ENCODE measurements around the gene ZMYND19.
"Not testable (repeated sequence)": the region's sequence is repeated elsewhere in the genome, so short reads cannot be mapped to it uniquely, and the experiment has no call there.

The ZMYND19 gene

DNA sequence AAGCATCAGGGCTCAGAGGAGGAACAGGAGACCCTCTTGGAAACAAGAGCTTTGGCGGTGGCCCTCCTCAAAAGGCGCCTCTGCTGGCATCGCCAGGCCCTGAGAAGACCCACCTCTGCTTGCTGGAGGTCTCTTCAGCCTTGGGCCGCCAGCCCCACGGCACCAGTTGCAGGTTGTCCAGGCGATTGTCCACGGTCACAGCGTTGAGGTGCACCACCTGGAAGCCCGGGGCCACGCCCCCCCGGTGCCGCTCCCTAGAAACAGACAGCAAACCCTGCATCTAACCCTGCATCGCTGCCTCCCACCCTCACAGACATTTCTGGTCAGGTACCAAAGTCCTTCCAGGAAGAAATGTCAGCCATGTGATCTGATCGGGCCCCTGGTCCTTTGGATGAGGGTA lies 3.5 kb downstream of the ZMYND19 start:
- DNase-seq, result no peak

DNA sequence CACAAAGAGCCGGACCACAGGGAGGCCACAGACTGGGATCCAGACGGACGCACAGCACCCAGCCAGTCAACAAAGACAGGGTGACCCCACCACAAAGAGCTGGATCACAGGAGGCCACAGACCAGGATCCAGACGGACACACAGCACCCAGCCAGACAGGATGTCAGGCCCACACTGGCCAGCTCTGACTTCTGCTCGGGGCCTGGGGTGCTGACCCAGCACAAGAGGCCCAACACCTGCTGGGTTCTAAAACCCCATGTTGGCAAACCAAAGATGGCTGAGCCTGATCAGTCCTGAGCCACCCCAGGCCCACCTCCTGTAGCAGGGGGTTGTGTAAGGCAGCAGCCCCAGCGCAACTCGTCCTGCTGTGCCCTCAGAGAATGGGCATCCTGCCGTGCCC lies 6.4 kb downstream of the ZMYND19 start:
- DNase-seq, result no peak

DNA sequence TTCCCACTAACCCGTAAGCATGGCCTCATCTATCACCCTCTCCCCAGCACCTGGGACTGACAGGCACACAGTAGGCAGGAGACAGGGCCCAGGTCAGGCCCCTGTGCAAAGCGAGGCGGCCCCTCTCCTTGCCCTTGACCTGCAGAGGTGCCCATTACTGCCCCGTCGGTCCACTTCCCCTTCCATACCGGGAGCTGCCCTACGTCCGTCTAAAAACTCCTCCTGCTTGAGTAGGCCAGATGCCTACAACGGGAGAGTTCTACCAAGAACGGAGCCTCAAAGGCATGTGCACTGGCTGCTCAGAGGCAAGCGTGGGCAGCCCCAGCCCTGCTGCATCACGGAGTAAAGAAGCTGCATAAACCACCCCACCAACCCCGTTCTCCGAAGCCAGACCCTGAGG lies 7.0 kb downstream of the ZMYND19 start:
- DNase-seq, result no peak

DNA sequence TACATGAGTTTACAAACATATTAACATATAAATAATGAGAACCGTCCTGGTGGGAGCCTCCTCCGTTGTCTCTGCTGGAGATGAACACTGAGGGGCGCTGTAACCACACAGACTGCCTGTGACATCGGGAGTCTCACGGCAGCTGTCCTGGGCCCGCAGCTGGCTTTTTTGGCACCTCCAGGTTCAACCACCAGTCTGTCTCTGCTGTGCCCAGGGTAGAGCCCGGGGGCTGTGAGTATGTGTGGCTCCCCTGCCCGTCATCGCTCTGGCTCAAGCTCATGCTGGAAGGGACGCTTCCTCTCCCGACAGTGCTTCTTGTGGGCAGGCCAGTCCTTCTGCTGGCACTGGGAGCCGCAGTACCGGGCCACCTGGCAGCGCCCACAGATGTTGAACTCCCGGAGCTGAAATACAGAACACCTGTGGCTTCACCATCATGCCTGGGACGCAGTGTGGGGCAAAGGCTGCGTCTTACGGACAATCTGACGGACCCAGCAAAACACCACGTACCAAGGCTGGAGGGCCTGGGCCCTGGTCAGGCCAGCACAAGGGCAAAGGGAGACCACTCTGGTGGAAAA lies 7.9 kb downstream of the ZMYND19 start:
- no peak for DNase-seq

DNA sequence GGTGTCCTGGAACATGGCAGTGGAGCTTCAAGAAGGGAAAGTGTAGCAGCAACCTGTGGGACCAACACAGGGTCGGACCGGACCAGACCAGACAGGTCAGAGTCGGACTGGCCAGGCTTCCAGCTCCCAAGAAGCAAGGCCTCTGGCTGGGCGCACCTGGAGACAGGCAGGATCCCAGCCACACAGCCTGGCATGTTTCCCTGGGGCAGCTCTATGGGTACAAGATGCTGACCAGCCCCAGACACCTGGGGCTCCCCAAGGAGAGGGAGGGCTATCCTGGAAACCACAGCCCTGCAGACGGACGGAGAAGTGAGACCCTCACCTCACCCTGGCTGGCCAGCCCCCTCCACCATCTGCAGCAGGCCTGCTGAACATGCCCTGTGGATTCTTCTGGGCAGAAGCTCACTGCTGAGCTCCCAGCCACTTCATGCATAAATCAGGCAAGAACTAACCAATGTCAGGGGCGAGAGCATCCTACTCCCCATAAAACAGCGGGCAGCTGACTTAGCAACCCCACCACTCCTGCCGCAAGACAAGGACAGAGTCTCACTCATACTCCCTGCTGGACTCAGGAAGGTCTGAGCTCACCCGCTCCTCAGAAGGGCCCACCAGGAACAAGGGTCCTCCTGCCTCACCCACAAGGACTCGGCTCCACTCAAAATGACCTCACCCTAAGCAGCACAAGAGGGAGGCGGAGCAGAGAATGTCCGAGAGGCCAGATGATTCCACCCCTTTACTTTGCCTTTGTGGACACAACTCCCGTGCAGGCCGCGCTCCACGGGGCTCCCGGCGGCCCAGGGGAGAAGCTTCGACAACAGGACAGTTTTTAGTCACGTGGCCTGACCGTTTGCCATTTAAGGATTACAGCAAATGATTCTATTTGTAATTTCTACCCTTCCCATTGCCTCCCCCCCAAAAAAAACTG lies 8.7 kb downstream of the ZMYND19 start:
- no peak for DNase-seq

DNA sequence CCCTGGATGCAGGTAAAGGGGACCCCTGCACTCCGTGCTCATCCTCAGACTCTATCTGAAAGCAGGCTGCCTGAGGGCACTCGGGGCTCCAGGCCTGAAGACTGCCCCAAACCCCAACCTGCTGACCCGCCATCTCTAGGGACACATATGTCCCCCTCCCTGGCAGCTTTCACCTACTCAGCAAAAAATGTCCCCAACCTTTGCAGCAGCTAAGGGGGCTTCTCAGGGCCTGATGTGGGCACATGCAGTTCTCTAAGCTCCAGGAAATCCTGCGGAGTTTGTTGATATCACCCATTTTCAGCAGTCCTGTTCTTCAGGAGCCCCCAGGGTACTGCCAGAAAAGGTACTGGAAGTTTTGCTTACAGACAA lies 9.4 kb downstream of the ZMYND19 start:
- no peak for DNase-seq

DNA sequence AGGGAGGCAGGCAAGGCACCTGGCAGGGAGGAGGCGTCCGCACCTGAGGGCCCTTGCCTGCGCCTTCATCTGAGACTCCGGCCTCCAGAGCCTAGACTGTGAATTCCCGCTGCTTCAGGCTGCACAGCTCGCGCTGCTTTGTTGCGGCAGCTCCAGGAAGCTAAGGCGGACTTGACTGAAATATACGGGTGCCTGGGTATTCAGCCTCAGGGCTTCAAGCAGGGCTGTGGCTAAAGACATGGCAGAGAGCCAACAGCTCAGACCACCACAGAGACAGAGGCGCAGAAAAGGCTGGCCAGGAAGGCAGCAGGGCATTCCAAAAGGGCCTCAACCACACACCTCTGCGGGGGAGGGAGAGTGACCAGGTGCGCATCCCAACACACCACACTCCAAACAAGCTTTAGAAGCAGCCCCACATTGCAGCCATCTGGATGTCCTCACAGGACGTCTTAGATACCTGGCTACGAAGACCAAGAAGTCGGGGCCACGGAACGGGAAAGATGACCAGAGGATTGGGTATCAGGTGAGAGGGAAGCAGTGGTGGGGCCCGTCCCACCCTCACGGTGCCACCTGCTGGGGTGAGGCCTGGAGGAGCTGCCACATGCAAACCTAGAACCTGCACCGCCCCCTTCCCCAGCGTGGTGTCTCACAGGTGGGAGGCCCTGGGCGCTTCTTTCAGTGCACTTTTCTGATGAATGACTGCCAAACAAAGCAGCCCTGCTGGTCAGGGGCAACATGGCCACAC lies 9.9 kb downstream of the ZMYND19 start:
- no peak for DNase-seq

DNA sequence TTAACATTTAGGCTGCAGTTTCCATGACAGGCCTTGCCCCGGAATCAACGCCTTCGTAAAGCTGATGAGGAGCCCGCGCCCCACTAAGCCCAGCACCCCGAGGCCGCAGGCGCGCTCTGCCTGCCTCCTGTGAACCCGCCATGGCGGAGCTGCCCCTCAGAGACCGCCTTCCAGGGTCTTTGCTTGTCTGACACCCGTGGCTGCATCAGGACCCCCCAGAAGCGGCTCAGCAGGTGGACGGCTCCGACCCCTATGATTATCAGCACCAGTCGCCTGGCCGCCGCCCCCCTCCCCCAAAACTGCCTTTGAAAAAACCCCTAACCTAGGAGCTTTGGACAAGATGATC lies 11.1 kb downstream of the ZMYND19 start:
- DNase-seq, result no peak

DNA sequence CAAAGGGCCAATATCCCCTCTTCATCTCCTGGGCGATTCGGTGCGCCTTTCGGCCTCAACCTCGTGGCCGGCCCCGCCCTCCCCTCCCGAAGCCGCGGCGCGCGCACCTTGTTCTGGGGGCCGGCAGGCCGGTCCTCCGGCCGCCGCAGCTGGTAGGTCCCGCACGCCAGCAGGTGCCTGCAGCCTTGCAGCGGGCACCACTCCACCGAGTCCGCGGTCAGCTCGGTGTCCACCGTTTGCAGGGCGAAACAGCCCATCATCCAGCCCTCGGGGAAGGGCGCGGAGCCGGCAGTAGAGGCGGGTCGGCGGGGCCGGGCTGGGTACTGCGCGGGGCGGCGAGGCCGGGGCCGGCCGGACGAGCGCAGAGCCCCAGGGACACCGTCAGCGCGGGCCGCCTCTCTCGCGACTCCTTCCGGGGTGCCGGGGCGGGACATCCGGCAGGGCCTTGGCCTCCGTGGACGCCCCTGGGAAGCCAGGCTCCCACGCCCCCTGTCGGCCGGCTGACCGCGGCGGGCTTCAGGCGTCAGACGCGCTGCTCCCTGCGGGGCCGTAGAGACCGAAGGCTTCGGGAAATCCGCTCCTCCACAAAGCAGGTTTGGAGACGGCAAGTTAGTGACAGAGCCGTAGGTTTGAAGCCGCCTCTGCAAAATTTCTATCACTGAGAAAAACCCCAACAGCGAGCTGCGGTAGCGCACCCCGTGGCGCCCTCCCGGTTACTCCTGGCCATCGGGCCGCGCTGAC lies 11.6 kb downstream of the ZMYND19 start, which contains the start of gene DPH7:
TSS of gene DPH7 (minus strand) at position 408 of the 741 bp plus-strand sequence. CDS start at position 260, 148 bp downstream.
- peak; percentile 98 for DNase-seq

DNA sequence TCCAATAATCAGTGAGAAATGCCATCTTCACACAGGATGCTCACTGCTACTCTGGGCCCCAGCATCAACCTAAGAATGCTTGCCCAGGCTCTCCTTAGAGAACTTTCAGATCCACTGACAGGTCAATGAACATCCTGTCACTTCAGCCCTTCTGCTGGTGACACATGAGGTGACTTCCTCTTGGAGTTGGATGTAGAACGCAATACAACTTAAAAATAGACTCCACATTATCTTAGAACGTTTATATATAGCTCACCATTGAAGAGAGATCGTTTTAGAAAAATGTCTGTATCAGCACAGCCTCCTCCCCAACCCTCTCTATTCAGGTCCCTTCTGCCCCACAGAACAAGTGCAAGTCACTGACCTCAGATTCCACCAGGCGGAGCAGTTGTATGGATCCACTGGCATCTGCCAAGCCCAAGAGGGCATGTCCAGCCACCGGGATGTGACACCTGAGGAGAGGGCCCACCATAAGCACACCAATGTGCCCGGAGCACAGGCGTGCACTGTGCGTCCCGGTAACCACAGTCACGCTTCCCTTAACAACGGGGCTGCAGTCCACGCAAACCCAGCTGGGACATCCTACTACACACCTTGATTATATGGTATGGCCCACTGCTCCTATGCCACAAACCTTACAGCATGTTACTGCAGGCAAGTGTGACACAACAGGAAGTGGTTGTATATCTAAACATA lies 14.4 kb downstream of the ZMYND19 start:
- DNase-seq, result no peak

DNA sequence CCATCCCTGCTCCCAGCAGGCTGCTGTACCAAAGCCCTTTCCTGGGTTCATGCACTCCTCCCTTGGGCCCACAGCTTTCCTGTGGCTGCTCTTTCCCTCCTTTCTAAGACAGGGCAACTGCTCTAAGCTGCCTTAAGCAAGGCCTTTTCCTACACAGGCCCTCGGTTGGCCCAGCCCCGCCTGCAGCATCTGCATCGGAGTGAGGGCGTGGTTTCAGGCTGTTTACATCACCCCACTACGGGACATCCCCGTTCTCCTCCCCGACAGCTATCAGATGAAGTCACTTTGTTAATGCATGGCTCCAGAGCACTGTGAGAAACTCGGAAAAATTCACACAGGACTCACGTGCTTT lies 15.0 kb downstream of the ZMYND19 start:
- no peak for DNase-seq

DNA sequence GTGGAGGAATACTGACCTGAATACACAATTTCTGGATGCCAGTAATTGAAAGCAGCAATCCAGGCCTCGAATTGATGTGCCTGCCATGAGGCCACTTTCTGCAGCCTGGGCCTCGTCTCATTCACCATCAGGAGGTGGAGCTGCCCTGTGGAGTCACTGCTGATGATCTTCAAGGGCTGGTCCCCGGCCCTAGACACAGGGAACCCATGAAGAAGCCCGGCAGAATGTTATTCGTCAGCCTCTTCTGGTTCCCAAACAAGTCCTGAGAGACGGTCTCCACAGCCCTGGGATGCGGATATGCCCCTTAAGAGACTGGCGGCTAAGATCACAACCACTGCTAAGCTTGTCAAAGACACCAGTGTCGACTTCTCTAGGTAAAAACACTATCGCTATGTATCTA lies 16.1 kb downstream of the ZMYND19 start:
- no peak for DNase-seq

DNA sequence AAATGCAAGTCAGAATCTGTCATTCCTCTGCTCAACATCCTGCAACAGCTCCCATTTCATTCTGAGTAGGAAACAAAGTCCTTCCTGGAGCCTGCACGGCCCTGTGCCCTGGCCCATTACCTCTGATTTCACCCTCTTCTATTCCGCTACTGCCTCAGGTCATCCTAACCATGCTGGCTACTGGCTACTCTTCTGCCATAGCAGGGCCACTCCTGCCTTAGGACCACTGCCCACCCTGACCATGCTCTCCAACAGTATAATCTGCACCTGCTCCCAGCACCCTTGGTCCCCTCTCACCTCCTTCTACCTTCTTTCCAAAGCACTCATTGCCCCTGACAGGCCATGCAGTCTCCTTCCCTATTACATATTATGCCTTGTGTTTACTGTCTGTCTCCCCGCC lies 19.7 kb downstream of the ZMYND19 start:
- no peak for DNase-seq

DNA sequence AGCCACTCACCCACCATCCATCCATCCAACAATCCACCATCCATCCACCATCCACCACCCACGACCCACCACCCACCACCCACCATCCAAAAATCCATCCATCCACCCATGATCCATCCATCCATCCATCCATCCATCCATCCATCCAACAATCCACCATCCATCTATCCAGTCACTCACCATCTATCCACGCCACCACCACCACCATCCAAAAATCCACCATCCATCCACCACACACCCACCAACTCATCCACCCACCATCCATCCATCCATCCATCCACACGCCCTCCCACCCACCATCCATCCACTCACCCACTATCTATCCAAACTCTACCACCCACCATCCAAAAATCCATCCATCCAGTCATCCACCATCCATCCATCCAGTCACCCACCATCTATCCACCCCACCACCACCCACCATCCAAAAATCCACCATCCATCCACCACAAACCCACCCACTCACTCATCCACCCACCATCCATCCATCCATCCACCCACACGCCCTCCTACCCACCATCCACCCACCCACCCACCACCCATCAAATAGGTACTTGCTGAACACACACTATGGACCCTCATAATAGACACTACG lies 20.6 kb downstream of the ZMYND19 start:
- no peak for DNase-seq

DNA sequence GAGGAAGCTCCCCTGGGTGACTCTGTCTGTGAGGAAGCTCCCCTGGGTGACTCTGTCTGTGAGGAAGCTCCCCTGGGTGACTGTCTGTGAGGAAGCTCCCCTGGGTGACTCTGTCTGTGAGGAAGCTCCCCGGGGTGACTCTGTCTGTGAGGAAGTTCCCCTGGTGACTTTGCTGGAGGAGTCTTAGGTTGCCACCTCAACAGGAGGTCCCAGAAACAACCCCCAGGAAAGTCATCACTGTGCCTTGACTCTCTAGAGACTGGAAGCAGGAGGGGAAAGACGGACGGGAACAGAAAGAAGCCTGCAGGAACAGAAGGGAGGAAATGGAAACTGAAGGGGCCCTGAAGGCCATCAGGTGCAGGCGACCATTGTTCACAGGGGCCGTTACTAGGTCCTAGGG lies 21.9 kb downstream of the ZMYND19 start:
- DNase-seq, result not testable (repeated sequence)

DNA sequence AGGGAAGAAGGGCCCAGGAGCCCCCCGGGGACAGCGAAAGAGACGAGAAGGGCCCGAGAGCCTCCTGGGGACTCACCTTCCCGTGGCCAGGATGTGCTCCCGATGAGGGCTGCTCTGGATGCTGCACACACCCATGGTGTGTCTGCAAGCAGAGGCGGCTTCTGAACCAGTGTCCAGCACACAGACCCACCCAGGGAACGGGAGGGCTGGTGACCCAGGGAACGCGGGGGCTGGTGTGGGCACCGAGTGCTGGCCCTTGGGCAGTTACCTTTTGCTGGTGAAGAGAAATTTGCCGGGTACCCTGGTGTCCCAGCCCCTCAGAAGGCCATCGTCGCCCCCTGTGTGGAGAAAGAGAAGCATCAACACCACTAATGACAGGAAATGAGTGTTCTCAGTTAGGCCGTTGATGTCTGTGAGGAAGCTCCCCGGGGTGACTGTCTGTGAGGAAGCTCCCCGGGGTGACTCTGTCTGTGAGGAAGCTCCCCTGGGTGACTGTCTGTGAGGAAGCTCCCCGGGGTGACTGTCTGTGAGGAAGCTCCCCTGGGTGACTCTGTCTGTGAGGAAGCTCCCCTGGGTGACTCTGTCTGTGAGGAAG lies 25.4 kb downstream of the ZMYND19 start:
- no peak for DNase-seq

DNA sequence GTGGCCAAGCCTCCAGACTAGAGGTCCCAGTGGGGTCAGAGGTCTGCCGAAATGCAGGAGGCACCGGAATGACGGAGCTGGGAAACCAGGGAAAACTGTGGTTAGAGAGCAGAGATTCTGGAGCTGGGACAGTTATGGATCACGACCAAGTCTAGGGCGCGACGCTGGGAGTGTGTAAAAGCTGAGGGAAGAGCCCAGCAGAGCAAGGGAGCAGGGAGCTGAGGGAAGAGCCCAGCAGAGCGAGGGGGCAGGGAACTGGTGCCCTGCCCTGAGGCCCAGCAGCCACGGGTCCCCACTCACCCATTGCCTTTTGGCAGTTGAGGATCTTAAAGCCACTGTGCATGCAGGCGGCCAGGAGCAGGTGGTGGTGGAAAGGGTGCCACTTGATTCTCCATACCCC lies 26.2 kb downstream of the ZMYND19 start:
- no peak for DNase-seq

DNA sequence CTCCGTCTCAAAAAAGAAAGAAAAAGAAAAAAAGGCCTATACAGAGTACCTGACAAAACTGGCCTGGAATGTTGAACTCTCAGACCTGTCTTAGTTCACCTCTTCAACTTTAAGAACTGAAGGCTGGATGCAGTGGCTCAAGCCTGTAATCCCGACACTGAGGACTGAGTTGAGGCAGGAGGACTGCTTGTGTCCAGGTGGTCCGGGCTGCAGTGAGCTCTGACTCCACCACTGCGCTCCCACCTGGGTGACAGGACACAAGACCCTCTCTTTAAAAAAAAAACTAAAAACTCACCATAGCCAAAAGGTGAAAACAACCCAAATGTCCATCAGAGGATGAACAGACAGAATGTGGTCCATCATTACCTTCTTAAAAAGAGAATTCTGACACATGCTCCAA lies 32.2 kb downstream of the ZMYND19 start:
- DNase-seq, result no peak

DNA sequence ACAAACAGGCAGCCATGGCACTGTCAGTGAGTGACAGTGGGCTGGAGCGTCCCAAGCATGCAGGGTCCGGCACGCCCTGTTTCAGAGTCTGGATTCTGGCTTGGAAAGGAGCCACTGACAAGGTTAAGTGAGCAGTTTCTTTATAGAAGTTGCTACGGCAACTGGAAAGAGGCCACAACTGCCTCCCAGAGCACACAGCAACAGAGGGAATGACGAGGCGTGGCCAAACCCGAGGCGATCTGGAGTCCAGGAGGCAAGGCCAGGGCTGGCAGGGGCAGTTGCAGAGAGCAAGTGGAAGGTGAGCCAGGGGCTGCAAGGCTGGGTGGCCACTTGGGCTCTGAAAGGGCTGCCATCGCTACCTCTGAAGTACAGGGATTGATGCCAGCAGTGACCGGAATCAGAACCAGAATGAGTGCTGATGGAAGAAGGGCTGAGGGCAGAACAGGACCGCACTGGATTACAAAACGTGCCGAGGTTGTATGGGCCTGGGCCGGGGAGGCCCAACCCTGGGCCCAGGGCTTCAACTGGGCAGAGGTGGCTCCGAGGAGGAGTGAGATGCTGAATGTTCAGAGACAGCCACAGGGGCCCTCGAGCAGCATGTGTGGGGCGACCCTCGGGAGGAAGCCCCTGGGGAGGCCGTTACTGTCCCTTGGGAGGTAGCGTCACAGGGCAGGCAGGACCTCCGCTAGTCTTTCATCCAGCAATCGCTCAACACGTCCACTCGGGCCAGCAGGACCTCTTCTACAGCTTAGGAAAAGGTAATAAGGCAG lies 34.1 kb downstream of the ZMYND19 start:
- no peak for DNase-seq

DNA sequence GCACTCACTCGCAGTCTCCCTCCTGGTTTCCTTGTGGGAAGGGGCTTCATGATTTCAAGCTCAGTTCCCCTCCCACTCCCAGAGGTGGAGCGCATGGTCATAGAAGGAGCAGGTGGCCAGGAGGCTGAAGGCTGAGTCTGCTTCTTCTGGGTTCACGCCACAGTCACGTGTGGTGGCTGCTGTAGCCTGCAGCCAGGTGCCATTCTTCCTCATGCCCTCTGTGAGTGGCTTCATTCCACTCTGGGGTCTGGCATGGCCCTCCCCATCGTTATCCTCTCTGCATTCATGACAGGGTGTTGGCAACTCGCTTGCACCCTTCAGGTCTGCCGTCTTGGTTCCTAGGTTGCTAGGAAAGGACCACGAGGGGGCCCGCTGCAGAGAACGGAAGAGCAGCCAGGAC lies 35.1 kb downstream of the ZMYND19 start:
- DNase-seq, result no peak

DNA sequence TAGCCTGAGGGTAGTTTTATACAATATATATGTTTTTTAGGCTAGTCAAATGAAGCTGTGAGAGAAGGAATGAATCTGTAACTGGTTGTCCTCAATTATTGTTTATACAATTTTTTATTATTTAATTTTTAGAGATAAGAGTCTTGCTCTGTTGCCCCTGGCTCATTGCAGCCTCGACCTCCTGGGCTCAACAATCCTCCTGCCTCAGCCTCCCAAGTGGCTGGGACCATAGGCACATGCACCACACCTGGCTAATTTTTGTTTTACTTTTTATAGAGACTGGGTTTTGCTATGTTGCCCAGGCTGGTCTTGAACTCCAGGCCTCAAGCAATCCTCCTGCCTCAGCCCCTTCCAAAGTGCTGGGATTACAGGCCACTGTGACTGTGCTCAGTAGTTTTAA lies 36.0 kb downstream of the ZMYND19 start:
- no peak for DNase-seq

Measured in right forelimb (tissue), 1 donor.